ENCODE measurements around the gene PTBP2.
A peak's percentile ranks its signal among the peaks of the same experiment; 100 is the strongest.

The PTBP2 gene

DNA sequence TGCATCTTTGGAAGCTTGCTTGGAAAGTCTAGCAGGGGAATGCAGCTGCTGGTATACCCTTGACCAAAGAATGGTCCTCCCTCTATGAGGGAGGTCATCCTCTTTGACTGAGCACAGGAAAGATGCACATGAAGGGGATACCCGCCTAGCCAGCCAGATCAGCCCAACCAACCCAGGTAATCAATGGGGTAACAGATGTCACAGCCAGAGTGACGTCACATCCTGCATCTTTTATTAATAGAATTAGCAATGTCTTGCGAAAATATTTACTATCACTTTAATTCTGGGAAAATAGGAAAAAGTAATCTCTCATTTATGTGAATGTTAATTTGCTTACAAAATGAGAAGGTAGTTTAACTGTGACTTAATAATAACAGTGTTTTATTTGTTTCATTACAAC lies 25.6 kb upstream of the PTBP2 start:
- no peak overlapping the region for H3K4me3 ChIP-seq (ENCODE audit: low read depth, low read length)
- in situ Hi-C loops (cut with HindIII; ENCODE audit: low sequenced_read_pairs): no loop called here
- TF ChIP-seq, protein P1, sequence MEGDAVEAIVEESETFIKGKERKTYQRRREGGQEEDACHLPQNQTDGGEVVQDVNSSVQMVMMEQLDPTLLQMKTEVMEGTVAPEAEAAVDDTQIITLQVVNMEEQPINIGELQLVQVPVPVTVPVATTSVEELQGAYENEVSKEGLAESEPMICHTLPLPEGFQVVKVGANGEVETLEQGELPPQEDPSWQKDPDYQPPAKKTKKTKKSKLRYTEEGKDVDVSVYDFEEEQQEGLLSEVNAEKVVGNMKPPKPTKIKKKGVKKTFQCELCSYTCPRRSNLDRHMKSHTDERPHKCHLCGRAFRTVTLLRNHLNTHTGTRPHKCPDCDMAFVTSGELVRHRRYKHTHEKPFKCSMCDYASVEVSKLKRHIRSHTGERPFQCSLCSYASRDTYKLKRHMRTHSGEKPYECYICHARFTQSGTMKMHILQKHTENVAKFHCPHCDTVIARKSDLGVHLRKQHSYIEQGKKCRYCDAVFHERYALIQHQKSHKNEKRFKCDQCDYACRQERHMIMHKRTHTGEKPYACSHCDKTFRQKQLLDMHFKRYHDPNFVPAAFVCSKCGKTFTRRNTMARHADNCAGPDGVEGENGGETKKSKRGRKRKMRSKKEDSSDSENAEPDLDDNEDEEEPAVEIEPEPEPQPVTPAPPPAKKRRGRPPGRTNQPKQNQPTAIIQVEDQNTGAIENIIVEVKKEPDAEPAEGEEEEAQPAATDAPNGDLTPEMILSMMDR (IDR thresholded peaks at IDR 0.05; ENCODE audit: low read depth, low read length, missing control alignments): no peak
- no peak for DNase-seq (ENCODE audit: low read depth)

DNA sequence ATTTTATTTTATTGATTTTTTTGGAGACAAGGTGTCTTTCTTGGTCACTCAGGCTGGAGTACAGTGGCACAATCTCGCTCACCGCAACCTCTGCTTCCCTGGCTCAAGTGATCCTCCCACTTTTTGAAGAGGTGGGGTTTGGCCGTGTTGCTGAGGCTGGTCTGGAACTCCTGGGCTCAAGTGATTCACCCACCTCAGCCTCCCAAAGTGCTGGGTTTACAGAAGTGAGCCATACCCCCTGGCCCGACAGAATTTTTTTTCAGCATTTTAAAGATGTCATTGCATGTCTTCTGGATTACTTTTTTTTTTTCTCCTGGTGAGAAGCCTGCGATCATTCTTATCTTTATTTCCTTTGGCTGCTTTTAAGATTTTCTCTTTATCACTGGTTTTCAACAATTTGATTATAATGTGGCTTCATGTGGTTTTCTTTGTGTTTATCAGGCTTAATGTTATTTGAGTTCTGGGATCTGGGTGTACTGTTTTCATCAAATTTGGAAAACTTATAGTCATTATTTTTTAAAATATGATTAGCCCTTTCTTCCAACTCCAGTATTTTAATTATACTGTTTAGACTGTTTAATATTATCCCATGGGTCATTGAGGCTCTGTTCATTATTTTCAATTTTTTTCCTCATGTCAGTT lies 23.1 kb upstream of the PTBP2 start:
- TF ChIP-seq, protein P1 (IDR thresholded peaks at IDR 0.05; ENCODE audit: low read depth, low read length, missing control alignments): no peak
- no peak overlapping the region for H3K4me3 ChIP-seq (ENCODE audit: low read depth, low read length)
- DNase-seq (ENCODE audit: low read depth): peak; percentile 51
- in situ Hi-C loops (cut with HindIII; ENCODE audit: low sequenced_read_pairs): no loop called here

DNA sequence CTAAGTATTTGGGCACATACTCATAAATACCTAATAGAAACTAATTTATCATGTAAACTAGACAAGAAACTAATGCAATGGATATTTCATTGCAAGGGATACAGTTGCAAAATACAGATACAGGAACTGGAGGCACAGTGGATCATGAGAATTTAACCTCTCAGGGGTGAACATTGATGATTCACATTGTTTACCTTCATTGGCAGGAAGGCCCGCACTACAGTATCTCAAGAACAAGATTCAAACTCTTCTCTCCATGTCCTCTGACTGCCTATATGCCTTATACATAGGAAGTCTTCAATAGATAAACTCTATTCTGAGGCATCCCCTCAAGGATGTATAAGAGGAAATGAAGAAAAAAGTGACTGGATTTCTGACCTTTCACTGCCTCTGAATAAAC lies 18.4 kb upstream of the PTBP2 start:
- DNase-seq (ENCODE audit: low read depth): no peak

DNA sequence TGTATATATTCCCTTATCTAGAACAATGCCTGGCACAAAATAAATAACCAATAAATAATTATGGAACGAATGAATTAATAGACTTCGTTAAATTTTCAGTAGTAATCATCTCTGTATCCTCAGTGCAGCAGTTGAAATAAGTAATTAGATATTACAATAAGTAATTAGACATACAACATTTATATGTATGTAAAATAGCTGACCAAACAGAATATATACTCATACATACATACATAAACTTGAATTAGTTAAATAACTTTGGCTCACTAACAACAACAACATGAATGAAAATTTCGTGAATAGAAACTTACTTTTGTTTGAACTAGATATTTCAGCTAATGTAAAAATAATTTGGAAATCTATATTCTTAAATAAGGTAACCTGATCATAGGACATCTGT lies 14.6 kb upstream of the PTBP2 start:
- no peak overlapping the region for H3K4me3 ChIP-seq (ENCODE audit: low read depth, low read length)
- DNase-seq (ENCODE audit: low read depth): no peak
- in situ Hi-C loops (cut with HindIII; ENCODE audit: low sequenced_read_pairs): no loop called here
- TF ChIP-seq, protein P1 (IDR thresholded peaks at IDR 0.05; ENCODE audit: low read depth, low read length, missing control alignments): no peak

More for the DNA sequence above, 18.4 kb upstream of the PTBP2 start:
- in situ Hi-C loops (cut with HindIII; ENCODE audit: low sequenced_read_pairs): no loop called here
- H3K4me3 ChIP-seq (ENCODE audit: low read depth, low read length): no peak overlapping the region
- TF ChIP-seq, protein P1 (IDR thresholded peaks at IDR 0.05; ENCODE audit: low read depth, low read length, missing control alignments): no peak

- no peak overlapping the region for H3K4me3 ChIP-seq (ENCODE audit: low read depth, low read length)
- in situ Hi-C loops (cut with HindIII; ENCODE audit: low sequenced_read_pairs): no loop called here
- TF ChIP-seq, protein P1 (IDR thresholded peaks at IDR 0.05; ENCODE audit: low read depth, low read length, missing control alignments): no peak
- no peak for DNase-seq (ENCODE audit: low read depth)
Observed at GRCh38 chr1:96708482-96708881, 13.1 kb upstream of the PTBP2 start.

DNA sequence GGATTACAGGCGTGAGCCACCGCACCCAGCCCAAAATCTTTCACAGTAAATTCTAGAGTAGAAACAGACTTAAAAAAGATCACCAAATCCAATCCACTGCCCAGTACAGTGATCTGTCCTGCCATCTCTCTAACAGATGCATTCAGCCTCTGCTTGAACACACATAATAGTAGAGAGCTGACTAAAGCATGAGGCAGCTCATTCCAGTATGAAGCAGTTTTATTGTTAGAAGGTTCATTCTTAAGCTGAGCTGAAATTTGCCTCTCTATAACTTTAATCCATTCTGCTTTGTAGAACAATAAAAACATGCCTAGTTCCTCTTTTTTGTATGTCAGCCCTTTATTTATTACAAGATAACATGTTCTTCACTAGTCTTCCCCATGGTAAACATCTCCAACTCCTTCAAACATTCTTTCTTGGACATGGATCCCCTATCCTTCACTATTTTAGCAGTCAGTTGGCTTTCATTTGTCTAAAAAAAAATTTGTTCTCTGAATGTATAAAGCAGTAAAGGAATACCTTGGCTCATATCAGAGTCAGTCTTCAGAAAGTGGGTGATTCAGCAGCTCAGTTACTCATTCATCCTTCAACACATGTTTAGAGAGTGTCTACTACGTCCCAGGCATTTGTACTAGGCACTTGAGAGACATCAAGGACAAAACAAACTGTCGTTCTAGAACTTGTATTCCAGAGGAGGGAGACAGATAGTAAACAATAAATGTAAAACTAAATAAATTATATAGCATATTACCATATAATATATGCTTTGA lies 10.7 kb upstream of the PTBP2 start:
- no peak for DNase-seq (ENCODE audit: low read depth)
- in situ Hi-C loops (cut with HindIII; ENCODE audit: low sequenced_read_pairs): no loop called here
- TF ChIP-seq, protein P1 (IDR thresholded peaks at IDR 0.05; ENCODE audit: low read depth, low read length, missing control alignments): no peak
- H3K4me3 ChIP-seq (ENCODE audit: low read depth, low read length): no peak overlapping the region
